Activated CD8-positive, alpha-beta memory T cell treated with anti-CD3 and anti-CD28 coated beads, Interleukin-2, amount 50 U/mL, for 24 hours (primary cell): ENCODE results near the gene PROCR.
"Not testable (repeated sequence)": the region's sequence is repeated elsewhere in the genome, so short reads cannot be mapped to it uniquely, and the experiment has no call there.

Experiments
- DNase-seq: peaks from one replicate; pipeline ENCODE4 v3.0.0-alpha.2; 2020; ENCODE audit errors: extremely low read depth

PROCR gene

DNA sequence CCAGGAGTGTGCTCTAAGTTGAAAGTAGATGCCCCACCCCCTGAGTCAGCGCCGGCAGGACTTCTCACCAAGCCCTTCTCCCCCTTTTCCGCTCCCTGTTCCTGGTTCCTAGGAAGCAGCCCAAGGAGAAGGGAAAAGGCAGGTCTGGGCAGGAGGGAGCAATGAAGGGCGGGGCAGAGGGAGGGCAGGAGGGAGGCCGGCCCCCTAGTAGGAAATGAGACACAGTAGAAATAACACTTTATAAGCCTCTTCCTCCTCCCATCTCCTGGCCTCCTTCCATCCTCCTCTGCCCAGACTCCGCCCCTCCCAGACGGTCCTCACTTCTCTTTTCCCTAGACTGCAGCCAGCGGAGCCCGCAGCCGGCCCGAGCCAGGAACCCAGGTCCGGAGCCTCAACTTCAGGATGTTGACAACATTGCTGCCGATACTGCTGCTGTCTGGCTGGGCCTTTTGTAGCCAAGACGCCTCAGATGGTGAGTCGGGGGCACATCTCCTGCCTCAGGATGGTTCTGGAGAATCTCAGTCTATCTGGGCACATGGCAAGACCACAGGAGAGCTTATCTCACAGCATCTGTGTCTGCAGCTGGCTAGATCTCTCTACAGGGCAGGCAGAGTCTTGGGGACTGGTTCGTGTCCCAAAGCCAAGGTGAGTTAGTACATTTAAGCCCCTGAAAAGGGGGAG is at the start of gene PROCR:
TSS of gene PROCR (plus strand) at position 320 of the 681 bp plus-strand sequence. CDS start at position 403, 83 bp downstream.
- DNase-seq, result no peak

- DNase-seq, result no peak
These were observed 49.0 kb upstream of the PROCR start for GRCh38 chr20:35122756-35123405.

DNA sequence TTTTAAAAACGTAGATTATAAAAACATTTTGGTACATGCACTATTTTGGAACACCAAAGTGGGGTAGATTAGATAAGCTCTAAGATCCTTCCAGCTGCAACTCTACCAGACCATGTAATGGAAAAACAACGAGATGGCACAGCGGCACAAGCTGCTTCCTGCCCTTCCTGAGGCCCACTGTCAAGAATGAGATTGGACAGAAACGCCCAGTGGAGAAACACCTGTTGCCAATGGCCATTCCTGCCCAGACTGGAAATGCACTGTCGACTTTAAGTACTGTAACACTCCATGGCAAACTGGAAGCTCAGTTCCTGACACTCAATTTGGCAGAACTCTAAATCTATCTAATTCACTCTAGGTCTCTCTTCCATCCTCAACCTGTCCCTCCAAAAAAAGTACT is 46.1 kb upstream of the PROCR start:
- no peak for DNase-seq

DNA sequence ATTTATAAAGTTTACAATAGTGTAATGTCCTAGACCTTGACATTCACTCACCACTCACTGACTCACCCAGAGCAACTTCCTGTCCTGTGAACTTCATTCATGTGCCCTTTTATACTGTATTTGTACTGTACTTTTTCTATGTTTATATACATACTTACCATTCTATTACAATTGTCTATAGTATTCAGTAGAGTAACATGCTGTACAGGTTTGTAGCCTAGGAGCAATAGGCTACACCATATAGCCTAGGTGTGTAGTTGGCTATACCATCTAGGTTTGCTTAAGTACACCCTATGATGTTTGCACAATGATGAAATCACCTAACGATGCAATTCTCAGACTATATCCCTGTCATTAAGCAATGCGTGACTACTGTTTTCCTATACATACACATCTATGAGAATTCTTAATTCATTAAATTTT is 42.2 kb upstream of the PROCR start:
- no peak for DNase-seq

DNA sequence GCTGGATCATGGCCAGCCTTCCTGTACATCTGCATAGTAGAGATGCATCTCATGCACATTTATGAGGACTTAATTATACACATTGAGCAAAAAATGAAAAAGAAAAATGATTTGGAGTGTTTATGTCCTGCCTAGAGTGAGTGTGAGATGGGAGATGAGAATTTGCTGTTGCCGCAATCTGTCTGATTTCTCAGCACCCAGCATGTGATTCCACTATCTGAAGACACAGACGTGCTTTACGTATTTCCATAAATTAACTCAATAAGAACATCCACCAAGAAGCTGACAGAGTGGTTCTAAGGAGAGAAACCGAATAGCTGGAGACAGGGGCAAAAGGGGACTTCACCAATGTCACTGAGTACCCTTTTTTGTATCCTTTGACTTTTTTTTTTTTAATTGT is 39.9 kb upstream of the PROCR start:
- DNase-seq, result no peak

GRCh38 chr20:35133031-35133430 is 38.8 kb upstream of the PROCR start:
- DNase-seq, result no peak

- DNase-seq, result no peak
These were observed 38.1 kb upstream of the PROCR start for GRCh38 chr20:35133735-35134134.

GRCh38 chr20:35134472-35134871 is 37.4 kb upstream of the PROCR start:
- DNase-seq, result no peak

DNA sequence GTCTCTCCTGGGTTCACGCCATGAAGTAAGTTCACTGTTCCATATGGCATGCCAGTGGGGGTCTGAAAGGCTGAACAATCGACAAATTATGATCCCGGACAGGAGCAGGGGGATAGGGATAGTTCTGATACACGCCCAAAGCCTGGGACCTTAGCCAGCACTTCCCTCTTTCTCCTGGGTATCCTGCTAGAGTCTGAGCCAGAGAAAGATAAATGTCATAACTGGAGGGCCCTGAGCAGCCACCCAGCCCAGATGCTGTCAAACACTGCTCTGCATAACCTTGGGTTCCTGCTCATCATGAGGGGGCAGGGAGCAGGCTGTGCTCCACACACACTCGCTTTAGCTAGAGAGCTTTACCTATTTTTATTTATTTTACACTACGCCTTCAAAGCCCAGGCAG is 37.0 kb upstream of the PROCR start:
- DNase-seq, result no peak

- no peak for DNase-seq
These were observed 35.8 kb upstream of the PROCR start for GRCh38 chr20:35135867-35136586.

GRCh38 chr20:35144694-35145093 is 27.2 kb upstream of the PROCR start:
- DNase-seq, result no peak

DNA sequence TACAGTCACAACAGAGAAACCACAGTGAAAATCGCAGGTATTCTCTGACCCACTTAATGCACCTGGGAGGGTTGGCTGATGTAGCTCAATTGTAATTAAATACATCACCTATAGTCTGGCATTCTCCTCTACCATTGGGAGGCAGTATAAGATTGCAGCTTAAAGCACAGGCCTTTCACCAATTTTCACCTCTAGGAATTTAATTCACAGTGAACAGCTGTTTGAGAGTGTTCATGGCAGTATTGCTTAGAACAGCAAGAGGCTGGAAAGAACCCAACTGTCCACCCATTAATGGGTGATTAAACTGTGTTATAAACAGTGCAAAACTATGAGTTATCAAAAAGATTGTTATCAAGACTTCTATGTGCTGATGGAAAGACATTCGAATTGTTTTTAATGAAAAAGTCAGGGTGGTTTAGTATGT is 26.7 kb upstream of the PROCR start:
- DNase-seq, result no peak

- DNase-seq, result no peak
These were observed 25.5 kb upstream of the PROCR start for GRCh38 chr20:35146299-35146919.

GRCh38 chr20:35146920-35147574 is 24.8 kb upstream of the PROCR start, which contains the start of gene EDEM2:
TSS of gene EDEM2 (minus strand) at chr20:35147336. CDS start at chr20:35147258, 78 bp downstream.
- peak; percentile 85 for DNase-seq

DNA sequence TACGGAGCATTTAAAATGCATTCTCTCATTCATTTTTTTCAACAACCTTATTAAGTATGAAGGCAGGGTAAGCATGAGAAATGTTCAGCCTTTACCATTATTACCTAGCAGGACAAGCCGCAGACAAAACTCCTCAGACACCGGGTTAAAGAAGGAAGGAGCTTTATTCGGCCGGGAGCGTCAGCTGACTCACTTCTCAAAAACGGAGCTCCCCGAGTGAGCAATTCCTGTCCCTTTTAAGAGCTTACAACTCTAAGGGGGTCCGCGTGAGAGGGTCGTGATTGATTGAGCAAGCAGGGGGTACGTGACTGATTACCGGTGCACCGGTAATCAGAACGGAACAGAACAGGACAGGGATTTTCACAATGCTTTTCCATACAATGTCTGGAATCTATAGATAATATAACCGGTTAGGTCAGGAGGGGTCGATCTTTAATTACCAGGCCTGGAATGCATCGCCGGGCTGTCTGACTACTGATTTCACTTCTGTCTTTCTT is 24.2 kb upstream of the PROCR start:
- not testable (repeated sequence) for DNase-seq

DNA sequence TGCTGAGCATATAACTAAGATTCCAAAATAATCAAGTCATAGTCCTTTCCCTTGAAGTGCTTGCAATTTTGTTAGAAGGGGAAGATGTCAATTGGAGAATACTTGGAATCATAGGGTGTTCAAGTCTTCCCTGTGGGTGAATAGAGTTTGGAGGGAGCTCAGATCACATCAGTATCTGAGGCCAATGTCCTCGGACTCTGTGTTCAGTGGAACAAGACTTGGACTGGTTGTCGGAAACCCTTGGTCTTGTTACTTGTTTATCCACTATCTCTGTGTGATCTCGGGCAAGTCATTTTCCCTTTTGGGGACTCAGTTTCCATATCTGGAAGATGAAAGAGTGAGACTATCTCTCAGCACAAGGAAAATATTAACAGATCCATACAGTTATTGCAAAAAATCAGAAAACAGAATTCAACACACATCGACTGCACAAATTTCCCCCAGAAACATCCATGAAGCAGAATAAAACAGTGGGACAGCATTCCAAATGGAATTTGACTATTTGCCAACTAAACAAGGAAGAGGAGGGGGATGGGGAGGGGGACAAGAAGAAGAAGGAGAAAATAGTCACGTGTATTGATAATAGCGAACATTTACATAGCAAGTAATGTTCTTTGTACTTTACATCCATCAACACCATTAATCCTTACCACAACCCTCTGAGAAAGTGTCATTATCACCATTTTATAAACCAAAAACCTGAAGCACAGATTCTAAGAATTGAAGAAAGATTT is 20.9 kb upstream of the PROCR start:
- no peak for DNase-seq

DNA sequence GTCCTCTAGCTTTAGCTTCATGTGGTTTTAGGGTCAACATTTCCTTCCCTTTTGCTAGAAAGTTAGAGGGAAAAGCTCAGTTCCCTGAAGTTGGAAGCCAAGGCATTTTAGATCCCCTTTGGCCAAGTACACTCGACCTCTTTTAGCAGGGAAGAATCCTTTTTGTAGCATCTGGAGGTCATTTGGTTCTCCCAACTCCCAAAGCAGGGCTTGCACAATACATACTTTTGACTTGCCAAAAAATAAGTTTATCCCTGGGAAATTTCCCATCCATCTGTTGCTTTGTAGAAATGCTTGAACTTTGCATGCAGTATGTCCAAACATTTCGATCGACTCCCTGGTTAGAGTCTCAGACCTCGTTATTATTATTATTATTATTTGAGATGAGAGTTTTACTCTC is 20.1 kb upstream of the PROCR start:
- DNase-seq, result no peak

DNA sequence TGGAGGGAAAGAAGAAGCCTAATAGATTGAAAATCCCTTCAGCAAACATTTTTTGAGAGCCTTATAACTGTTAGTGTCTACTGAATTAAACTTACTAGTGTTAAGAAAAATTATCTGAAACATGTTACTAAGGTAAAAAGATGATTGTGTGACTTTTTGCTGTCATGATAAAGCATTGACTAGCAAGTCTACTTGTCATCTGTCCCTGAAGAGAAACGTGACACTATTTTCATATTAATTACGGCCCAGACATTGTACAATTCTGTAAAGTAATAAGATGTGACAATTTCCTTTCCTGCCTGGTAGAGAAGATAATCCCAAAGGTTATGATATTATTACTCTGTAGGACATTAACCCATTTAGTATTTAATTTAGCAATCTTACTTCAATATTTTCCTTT is 15.9 kb upstream of the PROCR start:
- DNase-seq, result no peak

- DNase-seq, result no peak
These were observed 14.9 kb upstream of the PROCR start for GRCh38 chr20:35156978-35157377.

- DNase-seq, result not testable (repeated sequence)
These were observed 11.5 kb upstream of the PROCR start for GRCh38 chr20:35160341-35160740.

GRCh38 chr20:35164531-35164930 is 7.3 kb upstream of the PROCR start:
- not testable (repeated sequence) for DNase-seq
